Tibial nerve (tissue), 4 donors: Measurements from ENCODE around the gene RASA3.

ENCODE experiments used
- EP300 ChIP-seq, 2 donors: sonication (generic); formaldehyde crosslinking; IDR thresholded peaks; one replicate each; pipeline ENCODE4 v1.6.1; 2017; ENCODE audit warnings: antibody characterized with exemption in 2 of 2, mild to moderate bottlenecking in 1 of 2
- POLR2A ChIP-seq, 2 donors: fragments of 450-650 bp; IDR thresholded peaks; one replicate each; pipeline ENCODE4 v1.6.1; 2017; ENCODE audit warnings: antibody characterized with exemption in 2 of 2, mild to moderate bottlenecking in 2 of 2, moderate library complexity in 2 of 2
- TF ChIP-seq, protein P1 (sequence below), 5 experiments: fragments of 200-600 bp in 3 of 5; fragments of 450-650 bp in 2 of 5; sonication (generic) in 3 of 5; IDR thresholded peaks; one replicate each; pipeline ENCODE4 v1.5.1; 2016 to 2019; ENCODE audit warnings: antibody characterized with exemption in 5 of 5, mild to moderate bottlenecking in 3 of 5, moderate library complexity in 2 of 5

DNA sequence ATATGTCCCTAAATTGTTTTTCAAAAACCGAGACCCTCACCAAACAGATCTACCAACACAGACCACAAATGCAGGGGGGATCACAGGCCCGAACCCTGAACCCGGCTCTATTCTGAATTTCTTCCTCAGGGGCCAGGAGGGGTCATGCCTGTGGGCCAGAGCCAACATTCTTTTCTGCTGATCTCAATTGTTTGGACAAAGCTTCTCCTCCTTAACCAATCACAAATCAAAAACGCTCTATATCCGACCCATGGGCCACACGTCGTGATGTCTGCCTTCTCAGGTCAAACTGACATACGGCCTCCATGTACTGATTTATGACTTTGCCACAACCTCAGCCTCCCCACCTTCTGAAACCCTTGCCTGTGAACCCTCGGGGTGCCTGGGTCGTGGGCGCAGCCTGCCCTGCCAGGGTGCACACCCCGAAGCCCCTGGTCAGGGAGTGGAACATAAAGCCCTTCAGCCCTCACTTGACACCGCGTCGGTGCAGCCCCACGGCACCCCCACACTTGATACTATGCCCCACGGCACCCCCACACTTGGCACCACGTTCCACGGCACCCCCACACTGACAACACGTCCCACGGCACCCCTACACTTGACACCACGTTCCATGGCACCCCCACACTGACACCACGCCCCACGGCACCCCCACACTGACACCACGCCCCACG is 100.2 kb downstream of the RASA3 start:
- TF ChIP-seq, protein P1, sequence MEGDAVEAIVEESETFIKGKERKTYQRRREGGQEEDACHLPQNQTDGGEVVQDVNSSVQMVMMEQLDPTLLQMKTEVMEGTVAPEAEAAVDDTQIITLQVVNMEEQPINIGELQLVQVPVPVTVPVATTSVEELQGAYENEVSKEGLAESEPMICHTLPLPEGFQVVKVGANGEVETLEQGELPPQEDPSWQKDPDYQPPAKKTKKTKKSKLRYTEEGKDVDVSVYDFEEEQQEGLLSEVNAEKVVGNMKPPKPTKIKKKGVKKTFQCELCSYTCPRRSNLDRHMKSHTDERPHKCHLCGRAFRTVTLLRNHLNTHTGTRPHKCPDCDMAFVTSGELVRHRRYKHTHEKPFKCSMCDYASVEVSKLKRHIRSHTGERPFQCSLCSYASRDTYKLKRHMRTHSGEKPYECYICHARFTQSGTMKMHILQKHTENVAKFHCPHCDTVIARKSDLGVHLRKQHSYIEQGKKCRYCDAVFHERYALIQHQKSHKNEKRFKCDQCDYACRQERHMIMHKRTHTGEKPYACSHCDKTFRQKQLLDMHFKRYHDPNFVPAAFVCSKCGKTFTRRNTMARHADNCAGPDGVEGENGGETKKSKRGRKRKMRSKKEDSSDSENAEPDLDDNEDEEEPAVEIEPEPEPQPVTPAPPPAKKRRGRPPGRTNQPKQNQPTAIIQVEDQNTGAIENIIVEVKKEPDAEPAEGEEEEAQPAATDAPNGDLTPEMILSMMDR (IDR thresholded peaks at IDR 0.05) = no peak
- no peak for TF ChIP-seq POLR2A (IDR thresholded peaks at IDR 0.05)
- TF ChIP-seq EP300 (IDR thresholded peaks at IDR 0.05) = peak in 1 of 2 donors; percentile 16
